GM18520 (cell line): ENCODE data around the gene CASKIN2.
"Not testable (repeated sequence)": the region's sequence is repeated elsewhere in the genome, so short reads cannot be mapped to it uniquely, and the experiment has no call there.

Experiments
- ATAC-seq: cut with Tn5 transposase; IDR thresholded peaks from one replicate; pipeline ENCODE4 v1.9.1; 2021; ENCODE audit not compliant: unreplicated experiment

The CASKIN2 gene

GRCh38 chr17:75490173-75490743, 25.1 kb downstream of the CASKIN2 start:
- ATAC-seq: no peak

GRCh38 chr17:75489511-75489955, 25.8 kb downstream of the CASKIN2 start:
- no peak for ATAC-seq

GRCh38 chr17:75488693-75489510, 26.4 kb downstream of the CASKIN2 start:
- no peak for ATAC-seq

GRCh38 chr17:75487351-75488070, 27.8 kb downstream of the CASKIN2 start:
- no peak for ATAC-seq

- ATAC-seq: no peak
Measured at GRCh38 chr17:75486951-75487350, 28.4 kb downstream of the CASKIN2 start.

GRCh38 chr17:75486151-75486550, 29.2 kb downstream of the CASKIN2 start:
- no peak for ATAC-seq

- no peak for ATAC-seq
Measured at GRCh38 chr17:75485688-75486087, 29.6 kb downstream of the CASKIN2 start.

GRCh38 chr17:75482098-75482942, 33.0 kb downstream of the CASKIN2 start:
- ATAC-seq: no peak

GRCh38 chr17:75481194-75482068, 33.9 kb downstream of the CASKIN2 start:
- ATAC-seq: no peak

GRCh38 chr17:75480281-75480680, 35.1 kb downstream of the CASKIN2 start:
- ATAC-seq: no peak

- ATAC-seq: no peak
Measured at GRCh38 chr17:75478508-75478907, 36.8 kb downstream of the CASKIN2 start.

- not testable (repeated sequence) for ATAC-seq
Measured at GRCh38 chr17:75477490-75477862, 37.9 kb downstream of the CASKIN2 start.

GRCh38 chr17:75476752-75477489, 38.4 kb downstream of the CASKIN2 start:
- ATAC-seq: no peak

- no peak for ATAC-seq
Measured at GRCh38 chr17:75476271-75476671, 39.1 kb downstream of the CASKIN2 start.

GRCh38 chr17:75475851-75476250, 39.5 kb downstream of the CASKIN2 start:
- ATAC-seq: no peak

GRCh38 chr17:75475144-75475835, 40.0 kb downstream of the CASKIN2 start:
- no peak for ATAC-seq

GRCh38 chr17:75474736-75475135, 40.6 kb downstream of the CASKIN2 start:
- ATAC-seq: no peak

- ATAC-seq: no peak
Measured at GRCh38 chr17:75473246-75473645, 42.1 kb downstream of the CASKIN2 start.

- no peak for ATAC-seq
Measured at GRCh38 chr17:75472119-75472518, 43.2 kb downstream of the CASKIN2 start.
